ENCODE measurements around the gene TUBGCP2.

Gene TUBGCP2

GRCh38 chr10:133272301-133272963, 36.2 kb downstream of the TUBGCP2 start:
- H3K4me3 ChIP-seq (ENCODE audit: control insufficient read depth, low read depth, low read length) = no peak overlapping the region
- DNase-seq (ENCODE audit: low read depth) = no peak

GRCh38 chr10:133271521-133272300, 37.0 kb downstream of the TUBGCP2 start:
- no peak overlapping the region for H3K4me3 ChIP-seq (ENCODE audit: control insufficient read depth, low read depth, low read length)
- no peak for TF ChIP-seq CTCF (conservative IDR thresholded peaks at IDR 0.05; ENCODE audit: control insufficient read depth, insufficient read depth, low read depth, low read length)
- no peak for DNase-seq (ENCODE audit: low read depth)

More at GRCh38 chr10:133272301-133272963, 36.2 kb downstream of the TUBGCP2 start:
- no peak for TF ChIP-seq CTCF (conservative IDR thresholded peaks at IDR 0.05; ENCODE audit: control insufficient read depth, insufficient read depth, low read depth, low read length)

- H3K4me3 ChIP-seq (ENCODE audit: control insufficient read depth, low read depth, low read length) = no peak overlapping the region
- DNase-seq (ENCODE audit: low read depth) = no peak
- no peak for TF ChIP-seq CTCF (conservative IDR thresholded peaks at IDR 0.05; ENCODE audit: control insufficient read depth, insufficient read depth, low read depth, low read length)
Observed at GRCh38 chr10:133270773-133271297, 37.8 kb downstream of the TUBGCP2 start.

- no peak for TF ChIP-seq CTCF (conservative IDR thresholded peaks at IDR 0.05; ENCODE audit: control insufficient read depth, insufficient read depth, low read depth, low read length)
- no peak overlapping the region for H3K4me3 ChIP-seq (ENCODE audit: control insufficient read depth, low read depth, low read length)
- DNase-seq (ENCODE audit: low read depth) = no peak
Observed at GRCh38 chr10:133270204-133270603, 38.5 kb downstream of the TUBGCP2 start.

- TF ChIP-seq CTCF (conservative IDR thresholded peaks at IDR 0.05; ENCODE audit: control insufficient read depth, insufficient read depth, low read depth, low read length) = no peak
- no peak overlapping the region for H3K4me3 ChIP-seq (ENCODE audit: control insufficient read depth, low read depth, low read length)
- DNase-seq (ENCODE audit: low read depth) = no peak
Observed at GRCh38 chr10:133269367-133269766, 39.3 kb downstream of the TUBGCP2 start.

GRCh38 chr10:133268532-133268931, 40.1 kb downstream of the TUBGCP2 start:
- TF ChIP-seq CTCF (conservative IDR thresholded peaks at IDR 0.05; ENCODE audit: control insufficient read depth, insufficient read depth, low read depth, low read length) = no peak
- H3K4me3 ChIP-seq (ENCODE audit: control insufficient read depth, low read depth, low read length) = no peak overlapping the region
- no peak for DNase-seq (ENCODE audit: low read depth)

All from fibroblast of mammary gland (primary cell).